Measurements from ENCODE around the gene FOXN3. TPM values are rescaled to one million over a fixed set of nuclear protein-coding genes. Genes with fewer than 3 reads are reported as not detected.

The FOXN3 gene
- total and polyA plus RNA-seq, 2 donors (not counting 3 experiments of a cell fraction or from before 2014, with no cell fraction given), result 16.9 to 41.8 TPM

DNA sequence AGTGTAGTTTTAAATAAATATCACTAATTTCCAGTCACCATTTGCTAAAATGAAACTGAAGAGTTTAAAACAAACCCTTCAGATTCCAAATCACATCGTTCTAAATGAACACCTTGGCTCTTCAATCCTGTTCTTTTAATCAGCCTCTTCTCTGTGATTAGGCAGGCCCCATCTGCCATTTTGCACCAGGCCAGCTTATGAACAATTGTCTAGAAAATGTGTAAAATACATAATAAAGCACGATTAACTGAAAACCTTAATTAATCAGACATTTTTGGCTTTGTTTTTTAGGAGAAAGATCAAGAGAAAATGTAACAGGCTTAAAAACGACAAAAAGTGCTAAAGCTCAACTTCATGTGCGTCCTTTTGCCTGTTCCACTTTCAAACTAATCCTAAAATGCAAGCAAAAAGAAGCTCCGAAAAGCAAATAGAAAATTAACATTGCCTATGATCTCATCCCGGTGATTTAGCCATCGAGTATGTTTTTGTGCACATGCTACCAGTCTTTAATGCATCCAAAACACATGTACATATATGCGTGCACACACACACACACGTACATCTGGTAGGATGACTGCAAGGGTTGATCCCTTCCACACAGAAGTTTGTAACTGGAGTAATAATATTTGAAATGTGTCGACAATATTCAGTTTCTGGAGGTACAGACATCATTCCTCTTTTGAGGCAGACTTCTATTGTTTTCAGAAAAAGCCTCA, 288.6 kb downstream of the FOXN3 start:
- CTCF ChIA-PET, result no interaction called here
- no TSS peak for BruUV-seq (replicated peaks)
- Histone ChIP-seq H4K20me1 (replicated peaks; ENCODE audit: control insufficient read depth, extremely low read depth, insufficient read depth, low read length) (no peaks in the 10 kb centered on the region), H3K9me1 (replicated peaks; ENCODE audit: control insufficient read depth, extremely low read depth, insufficient read depth, low read length) (no peaks in the 10 kb centered on the region), H3K9me3 (replicated peaks; ENCODE audit: control insufficient read depth, insufficient read depth, low read length) (no peaks in the 10 kb centered on the region), H3K9ac (replicated peaks; ENCODE audit: extremely low read depth, insufficient read depth, low read length) (no peak overlapping the region), H3K4me3 (replicated peaks in 1 of 3; ENCODE audit: insufficient read depth in 1 of 3, low read depth in 1 of 3, low read length in 3 of 3) (no peak overlapping the region), H3K27ac (ENCODE audit: insufficient read depth, low read depth, low read length) (no peak overlapping the region), H3K36me3 (ENCODE audit: control insufficient read depth in 2 of 2, extremely low read depth in 1 of 2, insufficient read depth in 2 of 2, low read length in 2 of 2) (no peaks in the 10 kb centered on the region), H3K4me1 (ENCODE audit: control insufficient read depth, extremely low read depth, insufficient read depth, low read length) (no peaks in the 10 kb centered on the region), H3K79me2 (ENCODE audit: control insufficient read depth, insufficient read depth, low read length) (no peaks in the 10 kb centered on the region), H3K4me2 (ENCODE audit: insufficient read depth, low read length) (no peak overlapping the region), H3K27me3 (ENCODE audit: control insufficient read depth in 2 of 2, insufficient read depth in 2 of 2, low read length in 2 of 2) (no peaks in the 10 kb centered on the region), H2AFZ (ENCODE audit: low read depth, low read length) (no peak overlapping the region)
- no peak for DNase-seq (ENCODE audit: low read depth, low spot score)
- TF ChIP-seq JUN (IDR thresholded peaks at IDR 0.05; ENCODE audit: borderline replicate concordance, insufficient read depth, insufficient read length, low read depth) (no peak), FOS (IDR thresholded peaks at IDR 0.05; ENCODE audit: borderline replicate concordance, insufficient read depth, low read length) (no peak), EZH2 (IDR thresholded peaks at IDR 0.05; ENCODE audit: borderline replicate concordance, low read depth, low read length, severe bottlenecking) (no peak), POLR2AphosphoS5 (IDR thresholded peaks at IDR 0.05; ENCODE audit: insufficient read depth, low read depth, low read length) (no peak), MYC (IDR thresholded peaks at IDR 0.05; ENCODE audit: low read depth, low read length) (no peak), GATA2 (IDR thresholded peaks at IDR 0.05; ENCODE audit: insufficient read depth, insufficient read length, low read depth, low read length) (no peak), POLR2A (IDR thresholded peaks at IDR 0.05; ENCODE audit: low read depth, low read length) (no peak)
- TF ChIP-seq, protein P1, sequence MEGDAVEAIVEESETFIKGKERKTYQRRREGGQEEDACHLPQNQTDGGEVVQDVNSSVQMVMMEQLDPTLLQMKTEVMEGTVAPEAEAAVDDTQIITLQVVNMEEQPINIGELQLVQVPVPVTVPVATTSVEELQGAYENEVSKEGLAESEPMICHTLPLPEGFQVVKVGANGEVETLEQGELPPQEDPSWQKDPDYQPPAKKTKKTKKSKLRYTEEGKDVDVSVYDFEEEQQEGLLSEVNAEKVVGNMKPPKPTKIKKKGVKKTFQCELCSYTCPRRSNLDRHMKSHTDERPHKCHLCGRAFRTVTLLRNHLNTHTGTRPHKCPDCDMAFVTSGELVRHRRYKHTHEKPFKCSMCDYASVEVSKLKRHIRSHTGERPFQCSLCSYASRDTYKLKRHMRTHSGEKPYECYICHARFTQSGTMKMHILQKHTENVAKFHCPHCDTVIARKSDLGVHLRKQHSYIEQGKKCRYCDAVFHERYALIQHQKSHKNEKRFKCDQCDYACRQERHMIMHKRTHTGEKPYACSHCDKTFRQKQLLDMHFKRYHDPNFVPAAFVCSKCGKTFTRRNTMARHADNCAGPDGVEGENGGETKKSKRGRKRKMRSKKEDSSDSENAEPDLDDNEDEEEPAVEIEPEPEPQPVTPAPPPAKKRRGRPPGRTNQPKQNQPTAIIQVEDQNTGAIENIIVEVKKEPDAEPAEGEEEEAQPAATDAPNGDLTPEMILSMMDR (IDR thresholded peaks at IDR 0.05; ENCODE audit: extremely low read depth in 1 of 2, insufficient read depth in 1 of 2, low read depth in 1 of 2, low read length in 2 of 2), result no peak
- TF ChIP-seq, protein P2, sequence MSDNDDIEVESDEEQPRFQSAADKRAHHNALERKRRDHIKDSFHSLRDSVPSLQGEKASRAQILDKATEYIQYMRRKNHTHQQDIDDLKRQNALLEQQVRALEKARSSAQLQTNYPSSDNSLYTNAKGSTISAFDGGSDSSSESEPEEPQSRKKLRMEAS (IDR thresholded peaks at IDR 0.05; ENCODE audit: insufficient read depth, insufficient read length), result no peak
- intact Hi-C loops (cut with micrococcal nuclease) (no loop called here), dilution Hi-C loops (cut with MboI; ENCODE audit: extremely low pct_ligation_motif_present, low sequenced_read_pairs) (no loop called here)
- POLR2A ChIA-PET, result no interaction called here
- no peak for FAIRE-seq
